Activated CD8-positive, alpha-beta memory T cell treated with anti-CD3 and anti-CD28 coated beads, Interleukin-2, amount 50 U/mL, for 1 hour (primary cell): ENCODE measurements around the gene RASSF4.
A peak's percentile ranks its signal among the peaks of the same experiment; 100 is the strongest.

Source experiments
- DNase-seq: peaks from one replicate; pipeline ENCODE4 v3.0.0-alpha.2; 2020; ENCODE audit errors: extremely low read depth

Gene RASSF4

GRCh38 chr10:44959247-44960087, at the start of gene RASSF4:
Gene RASSF4 (plus strand): TSS chr10:44959802. CDS start chr10:44970203, 10,401 bp downstream.
- peak; percentile 72 for DNase-seq

GRCh38 chr10:44909910-44910309, 49.7 kb upstream of the RASSF4 start:
- DNase-seq: no peak

- DNase-seq: no peak
Measured at GRCh38 chr10:44910602-44911001, 49.0 kb upstream of the RASSF4 start.

GRCh38 chr10:44911081-44911540, 48.5 kb upstream of the RASSF4 start, which contains the start of gene TMEM72:
Gene TMEM72 (plus strand): TSS chr10:44911337. CDS start chr10:44911513, 176 bp downstream.
- no peak for DNase-seq

GRCh38 chr10:44911951-44912350, 47.7 kb upstream of the RASSF4 start:
- DNase-seq: no peak

- no peak for DNase-seq
Measured at GRCh38 chr10:44913350-44914081, 46.1 kb upstream of the RASSF4 start.

- DNase-seq: no peak
Measured at GRCh38 chr10:44914891-44915290, 44.7 kb upstream of the RASSF4 start.

- DNase-seq: no peak
Measured at GRCh38 chr10:44916429-44916828, 43.2 kb upstream of the RASSF4 start.

- DNase-seq: no peak
Measured at GRCh38 chr10:44917848-44918247, 41.8 kb upstream of the RASSF4 start.

GRCh38 chr10:44920252-44920651, 39.4 kb upstream of the RASSF4 start:
- DNase-seq: no peak

- no peak for DNase-seq
Measured at GRCh38 chr10:44921061-44921460, 38.5 kb upstream of the RASSF4 start.

GRCh38 chr10:44921506-44921905, 38.1 kb upstream of the RASSF4 start:
- no peak for DNase-seq

GRCh38 chr10:44922021-44922420, 37.6 kb upstream of the RASSF4 start:
- DNase-seq: no peak

- no peak for DNase-seq
Measured at GRCh38 chr10:44922796-44923545, 36.6 kb upstream of the RASSF4 start.

- no peak for DNase-seq
Measured at GRCh38 chr10:44923611-44924010, 36.0 kb upstream of the RASSF4 start.

GRCh38 chr10:44924261-44925040, 35.2 kb upstream of the RASSF4 start:
- DNase-seq: no peak

GRCh38 chr10:44925224-44925623, 34.4 kb upstream of the RASSF4 start:
- DNase-seq: no peak

- DNase-seq: no peak
Measured at GRCh38 chr10:44925811-44926750, 33.5 kb upstream of the RASSF4 start.

- DNase-seq: no peak
Measured at GRCh38 chr10:44926751-44927351, 32.8 kb upstream of the RASSF4 start.

GRCh38 chr10:44927352-44927751, 32.2 kb upstream of the RASSF4 start:
- DNase-seq: no peak
